ENCODE results near the gene ZMYM2. TPM values are rescaled to one million over a fixed set of nuclear protein-coding genes. Genes with fewer than 3 reads are reported as not detected.
"Not testable (repeated sequence)": the region's sequence is repeated elsewhere in the genome, so short reads cannot be mapped to it uniquely, and the experiment has no call there.

ZMYM2 gene
- total RNA-seq, 6 donors from 2014 or later = 36.8 to 101 (median 59.4) TPM

DNA sequence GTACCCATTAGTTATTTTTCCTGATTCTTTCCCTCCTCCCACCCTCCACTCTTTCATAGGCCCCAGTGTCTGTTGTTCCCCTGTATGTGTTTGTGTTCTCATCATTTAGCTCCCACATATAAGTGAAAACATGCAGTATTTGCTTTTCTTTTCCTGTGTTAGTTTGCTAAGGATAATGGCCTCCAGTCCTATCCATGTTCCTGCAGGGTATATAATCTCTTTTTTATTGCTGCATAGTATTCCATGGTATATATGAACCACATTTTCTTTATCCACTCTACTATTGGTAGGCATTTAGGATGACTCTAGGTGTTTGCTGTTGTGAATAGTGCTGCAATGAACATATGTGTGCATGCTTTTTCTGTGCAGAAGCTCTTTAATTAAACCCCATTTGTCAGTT is 79.4 kb downstream of the ZMYM2 start:
- Histone ChIP-seq H3K4me1 (peaks cover 0 to 8% (median 5%) of the 10 kb centered on the region in 4 donors), H3K36me3 (peaks cover 3 to 50% (median 28%) of the 10 kb centered on the region in 4 donors), H3K27me3 (no peaks in the 10 kb centered on the region), H3K9me3 (no peaks in the 10 kb centered on the region), H3K27ac (no peak overlapping the region), H3K4me3 (no peak overlapping the region)
- DNase-seq (no peak), ATAC-seq (ENCODE audit: low FRiP score in 2 of 2) (no peak)
- TF ChIP-seq, protein P1, sequence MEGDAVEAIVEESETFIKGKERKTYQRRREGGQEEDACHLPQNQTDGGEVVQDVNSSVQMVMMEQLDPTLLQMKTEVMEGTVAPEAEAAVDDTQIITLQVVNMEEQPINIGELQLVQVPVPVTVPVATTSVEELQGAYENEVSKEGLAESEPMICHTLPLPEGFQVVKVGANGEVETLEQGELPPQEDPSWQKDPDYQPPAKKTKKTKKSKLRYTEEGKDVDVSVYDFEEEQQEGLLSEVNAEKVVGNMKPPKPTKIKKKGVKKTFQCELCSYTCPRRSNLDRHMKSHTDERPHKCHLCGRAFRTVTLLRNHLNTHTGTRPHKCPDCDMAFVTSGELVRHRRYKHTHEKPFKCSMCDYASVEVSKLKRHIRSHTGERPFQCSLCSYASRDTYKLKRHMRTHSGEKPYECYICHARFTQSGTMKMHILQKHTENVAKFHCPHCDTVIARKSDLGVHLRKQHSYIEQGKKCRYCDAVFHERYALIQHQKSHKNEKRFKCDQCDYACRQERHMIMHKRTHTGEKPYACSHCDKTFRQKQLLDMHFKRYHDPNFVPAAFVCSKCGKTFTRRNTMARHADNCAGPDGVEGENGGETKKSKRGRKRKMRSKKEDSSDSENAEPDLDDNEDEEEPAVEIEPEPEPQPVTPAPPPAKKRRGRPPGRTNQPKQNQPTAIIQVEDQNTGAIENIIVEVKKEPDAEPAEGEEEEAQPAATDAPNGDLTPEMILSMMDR (IDR thresholded peaks at IDR 0.05) = no peak
- no peak for TF ChIP-seq POLR2A (IDR thresholded peaks at IDR 0.05)
- no peak for TF ChIP-seq POLR2AphosphoS5 (IDR thresholded peaks at IDR 0.05)
- no peak for TF ChIP-seq EP300 (IDR thresholded peaks at IDR 0.05)

DNA sequence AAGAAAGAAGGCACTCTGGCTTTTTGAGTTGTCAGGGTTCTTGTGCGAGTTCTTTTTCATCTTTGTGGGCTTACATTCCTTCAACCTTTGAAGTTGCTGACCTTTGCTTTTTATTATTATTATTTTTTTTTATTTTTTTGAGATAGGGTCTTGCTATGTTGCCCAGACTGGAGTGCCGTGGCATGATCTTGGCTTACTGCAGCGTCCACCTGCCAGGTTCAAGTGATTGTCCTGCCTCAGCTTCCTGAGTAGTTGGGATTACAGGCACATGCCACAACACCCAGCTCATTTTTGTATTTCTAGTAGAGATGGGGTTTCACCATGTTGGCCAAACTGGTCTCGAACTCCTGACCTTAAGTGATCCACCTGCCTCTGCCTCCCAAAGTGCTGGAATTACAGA is 84.1 kb downstream of the ZMYM2 start:
- 96 to 97% methylated on average over 4 of the region's 4 CpGs for WGBS, 2 donors
- Histone ChIP-seq H3K36me3 (peaks cover 0 to 44% (median 24%) of the 10 kb centered on the region in 4 donors), H3K4me1 (peaks cover 0 to 17% (median 8%) of the 10 kb centered on the region in 4 donors)

DNA sequence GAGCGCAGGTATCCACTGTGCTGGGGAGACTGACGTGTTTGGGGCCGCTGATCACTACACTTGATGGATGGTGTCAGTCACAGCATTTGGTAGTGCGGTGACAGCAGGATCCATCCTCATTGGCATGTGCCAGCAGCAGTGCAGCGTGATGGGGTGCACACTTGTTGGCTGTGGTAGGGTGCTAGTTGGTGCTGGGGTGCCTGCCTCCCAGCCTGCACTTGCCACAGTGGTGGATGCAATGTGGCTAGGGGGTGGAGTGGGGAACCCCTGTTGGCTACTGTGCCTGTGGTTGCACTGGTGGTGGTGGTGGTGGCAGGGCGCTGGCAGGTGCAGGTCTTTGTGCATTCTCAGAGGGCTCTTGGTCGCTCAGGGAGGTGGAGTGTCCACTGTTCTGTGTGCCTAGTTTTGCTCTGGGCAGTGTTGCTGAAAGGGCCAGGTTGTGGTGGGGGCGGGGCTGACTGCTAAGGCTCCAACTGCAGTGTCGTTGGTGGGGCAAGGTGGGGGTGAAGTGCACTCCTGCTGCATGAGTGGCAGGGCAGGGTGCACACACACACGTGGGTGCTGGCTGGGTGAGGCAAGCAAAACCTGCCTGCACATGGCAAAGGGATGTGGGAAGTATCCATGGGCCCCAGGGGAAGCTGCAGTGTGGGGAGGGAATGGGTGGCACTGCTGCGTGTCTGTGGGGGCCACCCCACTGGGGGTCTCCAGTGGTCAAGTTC is 84.8 kb downstream of the ZMYM2 start:
- Histone ChIP-seq H3K9me3 (no peaks in the 10 kb centered on the region), H3K27me3 (no peaks in the 10 kb centered on the region), H3K4me3 (no peak overlapping the region), H3K36me3 (peaks cover 0 to 36% (median 16%) of the 10 kb centered on the region in 4 donors), H3K27ac (no peak overlapping the region), H3K4me1 (peaks cover 0 to 17% (median 8%) of the 10 kb centered on the region in 4 donors)
- ATAC-seq (ENCODE audit: low FRiP score in 2 of 2) = peak in 1 of 2 donors; percentile 66
- TF ChIP-seq POLR2A (IDR thresholded peaks at IDR 0.05) (no peak), EP300 (IDR thresholded peaks at IDR 0.05) (no peak), POLR2AphosphoS5 (IDR thresholded peaks at IDR 0.05) (no peak)
- TF ChIP-seq, protein P1 (IDR thresholded peaks at IDR 0.05) = no peak
- WGBS, 2 donors = 67 to 88% methylated on average over 1 to 10 of the region's 11 CpGs
- DNase-seq = peak; percentile 36 to 39

More for the DNA sequence above, 84.1 kb downstream of the ZMYM2 start:
- not testable (repeated sequence) for ATAC-seq (ENCODE audit: low FRiP score in 2 of 2); H3K9me3 ChIP-seq; H3K4me3 ChIP-seq; H3K27me3 ChIP-seq; H3K27ac ChIP-seq; DNase-seq

GRCh38 chr13:20044086-20044485 is 85.6 kb downstream of the ZMYM2 start:
- DNase-seq = no peak
- no peaks in the 10 kb centered on the region for H3K9me3 ChIP-seq
- H3K36me3 ChIP-seq = peaks cover 0 to 31% (median 15%) of the 10 kb centered on the region in 4 donors
- ATAC-seq (ENCODE audit: low FRiP score in 2 of 2) = no peak
- H3K27me3 ChIP-seq = no peaks in the 10 kb centered on the region
- peaks cover 1 to 21% (median 8%) of the 10 kb centered on the region in 4 donors for H3K4me1 ChIP-seq
- 70 to 87% methylated on average over 1 of the region's 1 CpG for WGBS, 2 donors
- no peak overlapping the region for H3K4me3 ChIP-seq
- TF ChIP-seq POLR2A (IDR thresholded peaks at IDR 0.05) (no peak), POLR2AphosphoS5 (IDR thresholded peaks at IDR 0.05) (no peak), EP300 (IDR thresholded peaks at IDR 0.05) (no peak)
- TF ChIP-seq, protein P1 (IDR thresholded peaks at IDR 0.05) = no peak
- H3K27ac ChIP-seq = no peak overlapping the region

- H3K27me3 ChIP-seq = no peaks in the 10 kb centered on the region
- H3K9me3 ChIP-seq = no peaks in the 10 kb centered on the region
- TF ChIP-seq POLR2A (IDR thresholded peaks at IDR 0.05) (no peak), POLR2AphosphoS5 (IDR thresholded peaks at IDR 0.05) (no peak), EP300 (IDR thresholded peaks at IDR 0.05) (no peak)
- TF ChIP-seq, protein P1 (IDR thresholded peaks at IDR 0.05) = no peak
- H3K27ac ChIP-seq = no peak overlapping the region
- peaks cover 0 to 31% (median 15%) of the 10 kb centered on the region in 4 donors for H3K36me3 ChIP-seq
- 79 to 89% methylated on average over 2 of the region's 2 CpGs for WGBS, 2 donors
- peaks cover 9 to 27% (median 13%) of the 10 kb centered on the region in 4 donors for H3K4me1 ChIP-seq
- H3K4me3 ChIP-seq = no peak overlapping the region
- ATAC-seq (ENCODE audit: low FRiP score in 2 of 2) (no peak), DNase-seq (no peak)
Measured at GRCh38 chr13:20045950-20046548, 87.5 kb downstream of the ZMYM2 start.

Data from upper lobe of left lung (tissue), 6 donors.